HG03457 (cell line): ENCODE data around the gene KDM3A.

Experiments
- ATAC-seq: cut with Tn5 transposase; IDR thresholded peaks from one replicate; pipeline ENCODE4 v1.9.1; 2021; ENCODE audit warnings: moderate number of reproducible peaks; ENCODE audit not compliant: unreplicated experiment

The KDM3A gene

GRCh38 chr2:86513948-86514660 is 72.9 kb downstream of the KDM3A start:
- no peak for ATAC-seq

- ATAC-seq: no peak
Measured at GRCh38 chr2:86518481-86518880, 77.3 kb downstream of the KDM3A start.

GRCh38 chr2:86519349-86519748 is 78.2 kb downstream of the KDM3A start:
- no peak for ATAC-seq

GRCh38 chr2:86520153-86520552 is 79.0 kb downstream of the KDM3A start:
- ATAC-seq: no peak

- no peak for ATAC-seq
Measured at GRCh38 chr2:86521922-86522321, 80.8 kb downstream of the KDM3A start.

- no peak for ATAC-seq
Measured at GRCh38 chr2:86522711-86523110, 81.5 kb downstream of the KDM3A start.

GRCh38 chr2:86523491-86523890 is 82.3 kb downstream of the KDM3A start:
- ATAC-seq: no peak

- ATAC-seq: no peak
Measured at GRCh38 chr2:86525421-86526340, 84.5 kb downstream of the KDM3A start.

- ATAC-seq: no peak
Measured at GRCh38 chr2:86533589-86533988, 92.4 kb downstream of the KDM3A start.

GRCh38 chr2:86541334-86541733 is 100.2 kb downstream of the KDM3A start:
- no peak for ATAC-seq
